HG03521 (cell line): ENCODE measurements around the gene TCF7L2.
"Not testable (repeated sequence)": the region's sequence is repeated elsewhere in the genome, so short reads cannot be mapped to it uniquely, and the experiment has no call there.

Experiments
- ATAC-seq: cut with Tn5 transposase; IDR thresholded peaks from one replicate; pipeline ENCODE4 v1.9.1; 2021; ENCODE audit warnings: mild to moderate bottlenecking, moderate library complexity; ENCODE audit not compliant: unreplicated experiment

Gene TCF7L2

GRCh38 chr10:113060201-113061053, 110.4 kb downstream of the TCF7L2 start:
- no peak for ATAC-seq

- ATAC-seq, result no peak
Measured at GRCh38 chr10:113061054-113061430, 111.0 kb downstream of the TCF7L2 start.

GRCh38 chr10:113061557-113061956, 111.5 kb downstream of the TCF7L2 start:
- no peak for ATAC-seq

- no peak for ATAC-seq
Measured at GRCh38 chr10:113063043-113063967, 113.3 kb downstream of the TCF7L2 start.

GRCh38 chr10:113064039-113064438, 114.0 kb downstream of the TCF7L2 start:
- ATAC-seq, result no peak

GRCh38 chr10:113066120-113066519, 116.1 kb downstream of the TCF7L2 start:
- not testable (repeated sequence) for ATAC-seq

- ATAC-seq, result no peak
Measured at GRCh38 chr10:113066561-113067312, 116.7 kb downstream of the TCF7L2 start.

- ATAC-seq, result no peak
Measured at GRCh38 chr10:113067501-113067900, 117.5 kb downstream of the TCF7L2 start.

GRCh38 chr10:113068178-113068890, 118.3 kb downstream of the TCF7L2 start:
- no peak for ATAC-seq

- no peak for ATAC-seq
Measured at GRCh38 chr10:113069595-113069994, 119.5 kb downstream of the TCF7L2 start.

- ATAC-seq, result no peak
Measured at GRCh38 chr10:113071446-113071845, 121.4 kb downstream of the TCF7L2 start.

- no peak for ATAC-seq
Measured at GRCh38 chr10:113073549-113074189, 123.6 kb downstream of the TCF7L2 start.

- ATAC-seq, result no peak
Measured at GRCh38 chr10:113076949-113077348, 126.9 kb downstream of the TCF7L2 start.

GRCh38 chr10:113078282-113078907, 128.3 kb downstream of the TCF7L2 start:
- no peak for ATAC-seq

- ATAC-seq, result no peak
Measured at GRCh38 chr10:113080061-113080924, 130.2 kb downstream of the TCF7L2 start.

- ATAC-seq, result no peak
Measured at GRCh38 chr10:113080925-113081229, 130.8 kb downstream of the TCF7L2 start.

GRCh38 chr10:113084031-113084430, 134.0 kb downstream of the TCF7L2 start:
- ATAC-seq, result no peak

GRCh38 chr10:113085776-113086175, 135.7 kb downstream of the TCF7L2 start:
- no peak for ATAC-seq

- ATAC-seq, result no peak
Measured at GRCh38 chr10:113086282-113086681, 136.2 kb downstream of the TCF7L2 start.
